Mesendoderm (in vitro differentiated cells): ENCODE measurements around the gene ZNF672.

Experiments used
- DNase-seq: peaks from one replicate; pipeline ENCODE4 v3.0.0; 2013
- H2AK5ac ChIP-seq: 2 replicates; pipeline ENCODE4 v1.6.1; 2013; ENCODE audit warnings: low read length, inconsistent platforms
- H2BK120ac ChIP-seq: 2 replicates; pipeline ENCODE4 v1.6.1; 2013; ENCODE audit warnings: low read depth, mild to moderate bottlenecking, low read length, moderate library complexity, mixed read lengths
- H2BK15ac ChIP-seq: replicated peaks from 2 replicates; pipeline ENCODE4 v1.6.1; 2013; ENCODE audit warnings: low read depth, mild to moderate bottlenecking, moderate library complexity
- H2BK5ac ChIP-seq: 2 replicates; pipeline ENCODE4 v1.6.1; 2013; ENCODE audit warnings: low read length, inconsistent platforms
- H3K18ac ChIP-seq: 2 replicates; pipeline ENCODE4 v1.6.1; 2013; ENCODE audit warnings: mild to moderate bottlenecking, low read length, mixed read lengths
- H3K23ac ChIP-seq: one replicate; pipeline ENCODE4 v1.6.1; 2013; ENCODE audit warnings: low read length
- H3K27ac ChIP-seq: 2 replicates; pipeline ENCODE4 v1.5.1; 2013; ENCODE audit warnings: low read depth, mild to moderate bottlenecking, inconsistent platforms, low read length, moderate library complexity
- H3K27me3 ChIP-seq: 2 replicates; pipeline ENCODE4 v1.6.1; 2013; ENCODE audit warnings: low read length, control low read depth, mild to moderate bottlenecking, inconsistent platforms; ENCODE audit not compliant: insufficient read depth, poor library complexity
- H3K36me3 ChIP-seq: 2 replicates; pipeline ENCODE4 v1.6.1; 2013; ENCODE audit warnings: low read length, inconsistent platforms; ENCODE audit not compliant: control insufficient read depth, insufficient read depth
- H3K4ac ChIP-seq: one replicate; pipeline ENCODE4 v1.6.1; 2013; ENCODE audit warnings: low read depth, mild to moderate bottlenecking, low read length, moderate library complexity
- H3K4me1 ChIP-seq: 2 replicates; pipeline ENCODE4 v1.6.1; 2013; ENCODE audit warnings: low read depth, low read length, inconsistent platforms; ENCODE audit not compliant: control insufficient read depth
- H3K4me2 ChIP-seq: 2 replicates; pipeline ENCODE4 v1.6.1; 2013; ENCODE audit warnings: low read length
- H3K4me3 ChIP-seq: 2 replicates; pipeline ENCODE4 v1.5.1; 2013; ENCODE audit warnings: mild to moderate bottlenecking, low read length
- H3K56ac ChIP-seq: one replicate; pipeline ENCODE4 v1.6.1; 2013; ENCODE audit warnings: low read length
- H3K79me1 ChIP-seq: 2 replicates; pipeline ENCODE4 v1.6.1; 2013; ENCODE audit warnings: low read length, inconsistent platforms
- H3K79me2 ChIP-seq: 2 replicates; pipeline ENCODE4 v1.6.1; 2013; ENCODE audit warnings: mild to moderate bottlenecking, low read length; ENCODE audit not compliant: control insufficient read depth, insufficient read depth
- H3K9ac ChIP-seq: 2 replicates; pipeline ENCODE4 v1.6.1; 2013; ENCODE audit warnings: low read length, inconsistent platforms
- H4K5ac ChIP-seq: one replicate; pipeline ENCODE4 v1.6.1; 2013; ENCODE audit warnings: low read length
- H4K8ac ChIP-seq: one replicate; pipeline ENCODE4 v1.6.1; 2013; ENCODE audit warnings: low read depth, mild to moderate bottlenecking, control low read depth, low read length, moderate library complexity
- WGBS: extraction: QIAGEN DNeasy Blood & Tissue Kit; methylation state at CpG from one replicate; pipeline ENCODE4 v1.1.7; 2013; ENCODE audit warnings: low lambda C conversion rate, missing lambda C conversion rate; ENCODE audit not compliant: insufficient coverage; ENCODE audit errors: extremely low coverage; 5-methylcytosine and 5-hydroxymethylcytosine counted together

The ZNF672 gene

GRCh38 chr1:248831842-248832241 lies 6.2 kb upstream of the ZNF672 start:
- Histone ChIP-seq H3K18ac (no peak overlapping the region), H2AK5ac (no peak overlapping the region), H3K27ac (no peak overlapping the region), H4K8ac (no peak overlapping the region), H3K4me2 (no peak overlapping the region), H3K79me1 (no peaks in the 10 kb centered on the region), H3K4ac (no peak overlapping the region), H3K27me3 (no peaks in the 10 kb centered on the region), H3K4me1 (no peaks in the 10 kb centered on the region), H3K56ac (no peak overlapping the region), H4K5ac (no peak overlapping the region), H2BK120ac (no peak overlapping the region), H3K23ac (no peak overlapping the region), H3K79me2 (no peaks in the 10 kb centered on the region), H2BK5ac (no peak overlapping the region), H2BK15ac (no peak overlapping the region), H3K9ac (no peak overlapping the region), H3K4me3 (no peak overlapping the region), H3K36me3 (no peaks in the 10 kb centered on the region)
- no CpG with 5 or more reads among the region's 1 CpG for WGBS
- no peak for DNase-seq

- H4K8ac ChIP-seq: no peak overlapping the region
- peaks cover 1% of the 10 kb centered on the region for H3K79me1 ChIP-seq
- no peak overlapping the region for H3K4me3 ChIP-seq
- H3K4me1 ChIP-seq: peaks cover 5% of the 10 kb centered on the region
- no peaks in the 10 kb centered on the region for H3K27me3 ChIP-seq
- H3K27ac ChIP-seq: no peak overlapping the region
- no peak overlapping the region for H3K4me2 ChIP-seq
- no peak overlapping the region for H2BK15ac ChIP-seq
- DNase-seq: no peak
- WGBS: no CpG with 5 or more reads among the region's 7 CpGs
- H3K36me3 ChIP-seq: no peaks in the 10 kb centered on the region
- no peak overlapping the region for H3K9ac ChIP-seq
- H3K56ac ChIP-seq: no peak overlapping the region
- H2AK5ac ChIP-seq: no peak overlapping the region
- H3K18ac ChIP-seq: no peak overlapping the region
- no peaks in the 10 kb centered on the region for H3K79me2 ChIP-seq
- no peak overlapping the region for H3K4ac ChIP-seq
- H2BK5ac ChIP-seq: no peak overlapping the region
- no peak overlapping the region for H3K23ac ChIP-seq
- H2BK120ac ChIP-seq: no peak overlapping the region
- no peak overlapping the region for H4K5ac ChIP-seq
Measured at GRCh38 chr1:248834343-248834940, 3.6 kb upstream of the ZNF672 start.

GRCh38 chr1:248837045-248837780 lies 811 bp upstream of the ZNF672 start:
- H2BK15ac ChIP-seq: peak overlapping the region; percentile 80
- peaks cover 4% of the 10 kb centered on the region for H3K79me1 ChIP-seq
- no peaks in the 10 kb centered on the region for H3K36me3 ChIP-seq
- H3K18ac ChIP-seq: peak overlapping the region; percentile 6
- peak overlapping the region; percentile 74 for H3K9ac ChIP-seq
- H2BK120ac ChIP-seq: no peak overlapping the region
- H3K56ac ChIP-seq: peak overlapping the region; percentile 89
- no peaks in the 10 kb centered on the region for H3K27me3 ChIP-seq
- no peak for DNase-seq
- H3K4ac ChIP-seq: no peak overlapping the region
- no peak overlapping the region for H2AK5ac ChIP-seq
- no peak overlapping the region for H2BK5ac ChIP-seq
- no peak overlapping the region for H3K27ac ChIP-seq
- no peak overlapping the region for H4K8ac ChIP-seq
- peaks cover 6% of the 10 kb centered on the region for H3K79me2 ChIP-seq
- peak overlapping the region; percentile 67 for H3K4me2 ChIP-seq
- H3K4me3 ChIP-seq: peak overlapping the region; percentile 32
- peaks cover 5% of the 10 kb centered on the region for H3K4me1 ChIP-seq
- no peak overlapping the region for H4K5ac ChIP-seq
- H3K23ac ChIP-seq: no peak overlapping the region
- no CpG with 5 or more reads among the region's 11 CpGs for WGBS

- no peak overlapping the region for H4K8ac ChIP-seq
- no peak overlapping the region for H2BK120ac ChIP-seq
- H3K4me3 ChIP-seq: peak overlapping the region; percentile 83
- H3K4me2 ChIP-seq: peak overlapping the region; percentile 98
- H3K79me1 ChIP-seq: peaks cover 4% of the 10 kb centered on the region
- H3K79me2 ChIP-seq: peaks cover 6% of the 10 kb centered on the region
- peak overlapping the region; percentile 98 for H3K56ac ChIP-seq
- peak overlapping the region; percentile 59 for H3K23ac ChIP-seq
- peak overlapping the region; percentile 92 for H3K27ac ChIP-seq
- H3K27me3 ChIP-seq: no peaks in the 10 kb centered on the region
- no peaks in the 10 kb centered on the region for H3K36me3 ChIP-seq
- H4K5ac ChIP-seq: no peak overlapping the region
- peak overlapping the region; percentile 51 for H2BK5ac ChIP-seq
- H2BK15ac ChIP-seq: no peak overlapping the region
- no CpG with 5 or more reads among the region's 82 CpGs for WGBS
- peak overlapping the region; percentile 96 for H3K9ac ChIP-seq
- peaks cover 5% of the 10 kb centered on the region for H3K4me1 ChIP-seq
- peak overlapping the region; percentile 53 for H3K18ac ChIP-seq
- no peak overlapping the region for H2AK5ac ChIP-seq
- peak overlapping the region; percentile 22 for H3K4ac ChIP-seq
- peak; percentile 97 for DNase-seq
Measured at GRCh38 chr1:248838357-248839167, 538 bp downstream of the ZNF672 start.

- H2BK15ac ChIP-seq: no peak overlapping the region
- H4K5ac ChIP-seq: no peak overlapping the region
- DNase-seq: no peak
Measured at GRCh38 chr1:248839168-248839555, 1.1 kb downstream of the ZNF672 start.

More at GRCh38 chr1:248839168-248839555, 1.1 kb downstream of the ZNF672 start:
- Histone ChIP-seq H3K56ac (peak overlapping the region; percentile 98), H3K27ac (peak overlapping the region; percentile 58), H3K9ac (peak overlapping the region; percentile 96), H3K79me1 (peaks cover 4% of the 10 kb centered on the region), H2AK5ac (no peak overlapping the region), H3K4me2 (peak overlapping the region; percentile 98), H2BK120ac (no peak overlapping the region), H3K27me3 (no peaks in the 10 kb centered on the region), H3K4me3 (peak overlapping the region; percentile 79), H3K79me2 (peaks cover 6% of the 10 kb centered on the region), H3K18ac (no peak overlapping the region), H3K4ac (no peak overlapping the region), H2BK5ac (no peak overlapping the region), H4K8ac (no peak overlapping the region), H3K23ac (no peak overlapping the region), H3K36me3 (no peaks in the 10 kb centered on the region), H3K4me1 (peaks cover 5% of the 10 kb centered on the region)
- no CpG with 5 or more reads among the region's 10 CpGs for WGBS
